Liver (tissue), 9 donors: ENCODE data around the gene THRAP3. TPM values are rescaled to one million over a fixed set of nuclear protein-coding genes. Genes with fewer than 3 reads are reported as not detected.

ENCODE experiments used
- DNase-seq: peaks from one replicate; pipeline ENCODE4 v3.0.0-alpha.2; 2017; ENCODE audit warnings: low spot score
- H3K27ac ChIP-seq, 2 donors: one replicate each; pipeline ENCODE4 v1.7.0; 2013; ENCODE audit warnings: inconsistent platforms in 2 of 2, low read length in 2 of 2, control low read depth in 1 of 2, low read depth in 1 of 2, mild to moderate bottlenecking in 1 of 2
- H3K27me3 ChIP-seq, 4 donors: one replicate each; pipeline versions ENCODE4 v1.6.1 to v1.7.0; 2013; ENCODE audit warnings: low read length in 3 of 4, inconsistent platforms in 1 of 4, mild to moderate bottlenecking in 1 of 4, moderate library complexity in 1 of 4; ENCODE audit not compliant: control insufficient read depth in 4 of 4, insufficient read depth in 4 of 4
- H3K36me3 ChIP-seq, 4 donors: one replicate each; pipeline versions ENCODE4 v1.6.1 to v1.7.0; 2013; ENCODE audit warnings: low read length in 3 of 4, mild to moderate bottlenecking in 3 of 4, low read depth in 1 of 4, moderate library complexity in 1 of 4; ENCODE audit not compliant: control insufficient read depth in 4 of 4, insufficient read depth in 3 of 4
- H3K4me1 ChIP-seq, 4 donors: one replicate each; pipeline versions ENCODE4 v1.6.1 to v1.7.0; 2013; ENCODE audit warnings: low read length in 3 of 4, mild to moderate bottlenecking in 3 of 4, moderate library complexity in 1 of 4; ENCODE audit not compliant: control insufficient read depth in 4 of 4, insufficient read depth in 4 of 4
- H3K4me3 ChIP-seq, 3 donors: one replicate each; pipeline versions ENCODE4 v1.6.1 to v1.7.0; 2013; ENCODE audit warnings: low read length in 3 of 3, control low read depth in 1 of 3, low read depth in 1 of 3, mild to moderate bottlenecking in 1 of 3
- H3K9ac ChIP-seq, 2 donors: one replicate each; pipeline ENCODE4 v1.7.0; 2013; ENCODE audit warnings: low read length in 2 of 2, mild to moderate bottlenecking in 2 of 2, moderate library complexity in 2 of 2, control low read depth in 1 of 2, low read depth in 1 of 2
- H3K9me3 ChIP-seq, 4 donors: one replicate each; pipeline versions ENCODE4 v1.6.1 to v1.7.0; 2013; ENCODE audit warnings: low read length in 3 of 4; ENCODE audit not compliant: control insufficient read depth in 4 of 4
- EGR1 ChIP-seq, 2 donors: IDR thresholded peaks; 2 replicates each; pipeline ENCODE4 v1.6.1; 2016 to 2018; ENCODE audit warnings: antibody characterized with exemption in 2 of 2, low read depth in 2 of 2
- FOXA1 ChIP-seq: IDR thresholded peaks from 2 replicates; pipeline ENCODE4 v1.6.1; 2016; ENCODE audit warnings: antibody characterized with exemption
- FOXA2 ChIP-seq: IDR thresholded peaks from 2 replicates; pipeline ENCODE4 v1.6.1; 2016; ENCODE audit warnings: antibody characterized with exemption
- GABPA ChIP-seq, 2 donors: IDR thresholded peaks in 1 of 2; conservative IDR thresholded peaks in 1 of 2; 2 replicates each; pipeline ENCODE4 v1.6.1; 2016; ENCODE audit warnings: antibody characterized with exemption in 2 of 2, mild to moderate bottlenecking in 1 of 2, moderate library complexity in 1 of 2
- HNF4A ChIP-seq, 2 donors: conservative IDR thresholded peaks; 2 replicates each; pipeline ENCODE4 v1.6.1; 2016; ENCODE audit warnings: antibody characterized with exemption in 2 of 2, mild to moderate bottlenecking in 2 of 2
- HNF4G ChIP-seq: IDR thresholded peaks from 2 replicates; pipeline ENCODE4 v1.6.1; 2016; ENCODE audit warnings: antibody characterized with exemption
- JUND ChIP-seq, 2 donors: IDR thresholded peaks; 2 replicates each; pipeline ENCODE4 v1.6.1; 2016; ENCODE audit warnings: antibody characterized with exemption in 2 of 2
- NR2F2 ChIP-seq: IDR thresholded peaks from 2 replicates; pipeline ENCODE4 v1.6.1; 2016; ENCODE audit warnings: antibody characterized with exemption
- RAD21 ChIP-seq, 2 donors: IDR thresholded peaks; 2 replicates each; pipeline ENCODE4 v1.6.1; 2016; ENCODE audit warnings: antibody characterized with exemption in 2 of 2, mild to moderate bottlenecking in 2 of 2
- RXRA ChIP-seq, 2 donors: IDR thresholded peaks; 2 replicates each; pipeline ENCODE4 v1.6.1; 2017 to 2018; ENCODE audit warnings: antibody characterized with exemption in 2 of 2, mild to moderate bottlenecking in 1 of 2
- SP1 ChIP-seq: IDR thresholded peaks from 2 replicates; pipeline ENCODE4 v1.6.1; 2018; ENCODE audit warnings: antibody characterized with exemption, mild to moderate bottlenecking
- TAF1 ChIP-seq: conservative IDR thresholded peaks from 2 replicates; pipeline ENCODE4 v1.6.1; 2016; ENCODE audit warnings: antibody characterized with exemption, mild to moderate bottlenecking
- YY1 ChIP-seq: IDR thresholded peaks from 2 replicates; pipeline ENCODE4 v1.6.1; 2016; ENCODE audit warnings: antibody characterized with exemption, mild to moderate bottlenecking
- WGBS: extraction: QIAGEN DNeasy Blood & Tissue Kit; methylation state at CpG from one replicate; pipeline ENCODE4 v1.1.7; 2013; 5-methylcytosine and 5-hydroxymethylcytosine counted together
- polyA plus RNA-seq, 2 donors: library from polyadenylated mRNA; stranded (reverse) in 1 of 2; unstranded in 1 of 2; fragments of 200-250 nt in 1 of 2; fragments of >200 nt in 1 of 2; fragmentation: Nextera tagmentation in 1 of 2; extraction: Ambion mirVana in 1 of 2; gene quantifications; one replicate each; pipeline versions ENCODE4 v1.2.1 to v1.2.3, GENCODE V29; 2013 to 2015
- total RNA-seq, 2 donors: library from RNA; depleted of rRNA; stranded (reverse); fragments of >200 nt; gene quantifications; one replicate each; pipeline ENCODE4 v1.2.3, GENCODE V29; 2014
- TF ChIP-seq, protein P1 (sequence below): IDR thresholded peaks from 2 replicates; pipeline ENCODE4 v1.6.1; 2016; ENCODE audit warnings: antibody characterized with exemption
- TF ChIP-seq, protein P2 (sequence below): IDR thresholded peaks from 2 replicates; pipeline ENCODE4 v1.6.1; 2016; ENCODE audit warnings: antibody characterized with exemption
- TF ChIP-seq, protein P3 (sequence below): fragments of 150-350 bp; IDR thresholded peaks from 2 replicates; pipeline ENCODE4 v1.5.1; 2017; ENCODE audit warnings: improper control_type of control experiment, low read depth, low read length; ENCODE audit not compliant: missing input control
- TF ChIP-seq, protein P4 (sequence below): IDR thresholded peaks from 2 replicates; pipeline ENCODE4 v1.6.1; 2016; ENCODE audit warnings: antibody characterized with exemption, mild to moderate bottlenecking
- TF ChIP-seq, protein P5 (sequence below): IDR thresholded peaks from 2 replicates; pipeline ENCODE4 v1.6.1; 2016; ENCODE audit warnings: antibody characterized with exemption
- donor health status: healthy.
- donor health status: healthy.
- donor health status: healthy.
- donor health status: healthy.
- donor health status: healthy.

The THRAP3 gene
- total and polyA plus RNA-seq, 4 donors: 21.3 to 55.1 (median 45.8) TPM

DNA sequence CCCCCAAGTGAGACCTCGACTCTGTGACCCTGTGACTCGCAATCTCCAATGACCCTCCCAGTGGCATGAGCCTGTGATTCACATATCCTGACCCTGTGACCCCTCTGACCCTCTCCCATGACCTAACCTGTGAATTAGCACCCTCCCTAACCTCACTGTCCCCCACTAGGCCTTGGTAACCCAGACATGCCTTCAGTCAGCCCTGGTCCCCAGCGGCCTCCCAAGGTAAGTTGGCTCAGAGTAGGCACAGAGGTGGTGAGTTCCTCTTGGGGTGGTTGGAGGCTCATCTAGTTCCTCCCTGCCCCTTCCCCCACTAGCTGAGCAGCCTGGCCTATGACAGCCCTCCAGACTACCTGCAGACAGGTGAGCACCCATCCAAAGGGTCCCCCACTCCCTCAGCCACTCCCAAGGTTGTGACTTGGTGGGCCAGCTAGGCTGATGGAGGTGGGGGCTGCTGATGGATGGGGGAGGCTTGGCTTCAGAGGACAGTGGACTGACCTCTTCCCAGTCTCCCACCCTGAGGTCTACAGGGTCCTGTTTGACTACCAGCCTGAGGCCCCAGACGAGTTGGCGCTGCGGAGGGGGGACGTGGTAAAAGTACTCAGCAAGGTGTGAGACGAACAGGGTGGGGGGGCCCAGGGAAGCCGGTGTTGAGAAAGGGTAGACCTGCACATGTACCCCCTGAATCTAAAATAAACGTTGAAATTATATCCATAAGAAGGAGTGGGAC lies 83.5 kb downstream of the THRAP3 start:
- Histone ChIP-seq H3K4me3 (no peak overlapping the region), H3K4me1 (peaks cover 3 to 15% (median 11%) of the 10 kb centered on the region in 4 donors), H3K27ac (no peak overlapping the region), H3K9me3 (no peaks in the 10 kb centered on the region), H3K9ac (no peak overlapping the region), H3K27me3 (no peaks in the 10 kb centered on the region), H3K36me3 (peaks cover 8 to 11% (median 10%) of the 10 kb centered on the region in 4 donors)
- no peak for DNase-seq
- 85% methylated on average over 10 of the region's 10 CpGs for WGBS
- TF ChIP-seq SP1 (no peak), TAF1 (no peak), FOXA1 (no peak), EGR1 (IDR thresholded peaks at IDR 0.05; ENCODE audit: low read depth in 2 of 2) (no peak), GABPA (IDR thresholded peaks at IDR 0.05 in 1 of 2, conservative IDR thresholded peaks at IDR 0.05 in 1 of 2) (no peak), NR2F2 (no peak), HNF4G (no peak), JUND (IDR thresholded peaks at IDR 0.05) (no peak), HNF4A (conservative IDR thresholded peaks at IDR 0.05) (no peak), FOXA2 (no peak), YY1 (no peak), RXRA (IDR thresholded peaks at IDR 0.05) (no peak), RAD21 (IDR thresholded peaks at IDR 0.05) (no peak)
- TF ChIP-seq, protein P1, sequence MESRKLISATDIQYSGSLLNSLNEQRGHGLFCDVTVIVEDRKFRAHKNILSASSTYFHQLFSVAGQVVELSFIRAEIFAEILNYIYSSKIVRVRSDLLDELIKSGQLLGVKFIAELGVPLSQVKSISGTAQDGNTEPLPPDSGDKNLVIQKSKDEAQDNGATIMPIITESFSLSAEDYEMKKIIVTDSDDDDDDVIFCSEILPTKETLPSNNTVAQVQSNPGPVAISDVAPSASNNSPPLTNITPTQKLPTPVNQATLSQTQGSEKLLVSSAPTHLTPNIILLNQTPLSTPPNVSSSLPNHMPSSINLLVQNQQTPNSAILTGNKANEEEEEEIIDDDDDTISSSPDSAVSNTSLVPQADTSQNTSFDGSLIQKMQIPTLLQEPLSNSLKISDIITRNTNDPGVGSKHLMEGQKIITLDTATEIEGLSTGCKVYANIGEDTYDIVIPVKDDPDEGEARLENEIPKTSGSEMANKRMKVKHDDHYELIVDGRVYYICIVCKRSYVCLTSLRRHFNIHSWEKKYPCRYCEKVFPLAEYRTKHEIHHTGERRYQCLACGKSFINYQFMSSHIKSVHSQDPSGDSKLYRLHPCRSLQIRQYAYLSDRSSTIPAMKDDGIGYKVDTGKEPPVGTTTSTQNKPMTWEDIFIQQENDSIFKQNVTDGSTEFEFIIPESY: no peak
- TF ChIP-seq, protein P2, sequence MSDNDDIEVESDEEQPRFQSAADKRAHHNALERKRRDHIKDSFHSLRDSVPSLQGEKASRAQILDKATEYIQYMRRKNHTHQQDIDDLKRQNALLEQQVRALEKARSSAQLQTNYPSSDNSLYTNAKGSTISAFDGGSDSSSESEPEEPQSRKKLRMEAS: no peak
- TF ChIP-seq, protein P3, sequence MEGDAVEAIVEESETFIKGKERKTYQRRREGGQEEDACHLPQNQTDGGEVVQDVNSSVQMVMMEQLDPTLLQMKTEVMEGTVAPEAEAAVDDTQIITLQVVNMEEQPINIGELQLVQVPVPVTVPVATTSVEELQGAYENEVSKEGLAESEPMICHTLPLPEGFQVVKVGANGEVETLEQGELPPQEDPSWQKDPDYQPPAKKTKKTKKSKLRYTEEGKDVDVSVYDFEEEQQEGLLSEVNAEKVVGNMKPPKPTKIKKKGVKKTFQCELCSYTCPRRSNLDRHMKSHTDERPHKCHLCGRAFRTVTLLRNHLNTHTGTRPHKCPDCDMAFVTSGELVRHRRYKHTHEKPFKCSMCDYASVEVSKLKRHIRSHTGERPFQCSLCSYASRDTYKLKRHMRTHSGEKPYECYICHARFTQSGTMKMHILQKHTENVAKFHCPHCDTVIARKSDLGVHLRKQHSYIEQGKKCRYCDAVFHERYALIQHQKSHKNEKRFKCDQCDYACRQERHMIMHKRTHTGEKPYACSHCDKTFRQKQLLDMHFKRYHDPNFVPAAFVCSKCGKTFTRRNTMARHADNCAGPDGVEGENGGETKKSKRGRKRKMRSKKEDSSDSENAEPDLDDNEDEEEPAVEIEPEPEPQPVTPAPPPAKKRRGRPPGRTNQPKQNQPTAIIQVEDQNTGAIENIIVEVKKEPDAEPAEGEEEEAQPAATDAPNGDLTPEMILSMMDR: no peak
- TF ChIP-seq, protein P4, sequence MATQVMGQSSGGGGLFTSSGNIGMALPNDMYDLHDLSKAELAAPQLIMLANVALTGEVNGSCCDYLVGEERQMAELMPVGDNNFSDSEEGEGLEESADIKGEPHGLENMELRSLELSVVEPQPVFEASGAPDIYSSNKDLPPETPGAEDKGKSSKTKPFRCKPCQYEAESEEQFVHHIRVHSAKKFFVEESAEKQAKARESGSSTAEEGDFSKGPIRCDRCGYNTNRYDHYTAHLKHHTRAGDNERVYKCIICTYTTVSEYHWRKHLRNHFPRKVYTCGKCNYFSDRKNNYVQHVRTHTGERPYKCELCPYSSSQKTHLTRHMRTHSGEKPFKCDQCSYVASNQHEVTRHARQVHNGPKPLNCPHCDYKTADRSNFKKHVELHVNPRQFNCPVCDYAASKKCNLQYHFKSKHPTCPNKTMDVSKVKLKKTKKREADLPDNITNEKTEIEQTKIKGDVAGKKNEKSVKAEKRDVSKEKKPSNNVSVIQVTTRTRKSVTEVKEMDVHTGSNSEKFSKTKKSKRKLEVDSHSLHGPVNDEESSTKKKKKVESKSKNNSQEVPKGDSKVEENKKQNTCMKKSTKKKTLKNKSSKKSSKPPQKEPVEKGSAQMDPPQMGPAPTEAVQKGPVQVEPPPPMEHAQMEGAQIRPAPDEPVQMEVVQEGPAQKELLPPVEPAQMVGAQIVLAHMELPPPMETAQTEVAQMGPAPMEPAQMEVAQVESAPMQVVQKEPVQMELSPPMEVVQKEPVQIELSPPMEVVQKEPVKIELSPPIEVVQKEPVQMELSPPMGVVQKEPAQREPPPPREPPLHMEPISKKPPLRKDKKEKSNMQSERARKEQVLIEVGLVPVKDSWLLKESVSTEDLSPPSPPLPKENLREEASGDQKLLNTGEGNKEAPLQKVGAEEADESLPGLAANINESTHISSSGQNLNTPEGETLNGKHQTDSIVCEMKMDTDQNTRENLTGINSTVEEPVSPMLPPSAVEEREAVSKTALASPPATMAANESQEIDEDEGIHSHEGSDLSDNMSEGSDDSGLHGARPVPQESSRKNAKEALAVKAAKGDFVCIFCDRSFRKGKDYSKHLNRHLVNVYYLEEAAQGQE: no peak
- TF ChIP-seq, protein P5, sequence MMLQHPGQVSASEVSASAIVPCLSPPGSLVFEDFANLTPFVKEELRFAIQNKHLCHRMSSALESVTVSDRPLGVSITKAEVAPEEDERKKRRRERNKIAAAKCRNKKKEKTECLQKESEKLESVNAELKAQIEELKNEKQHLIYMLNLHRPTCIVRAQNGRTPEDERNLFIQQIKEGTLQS: no peak
